Activated CD8-positive, alpha-beta memory T cell treated with anti-CD3 and anti-CD28 coated beads, Interleukin-2, amount 50 U/mL, for 24 hours (primary cell): ENCODE results near the gene UBE2B.
"Not testable (repeated sequence)": the region's sequence is repeated elsewhere in the genome, so short reads cannot be mapped to it uniquely, and the experiment has no call there.

Experiments
- DNase-seq: peaks from one replicate; pipeline ENCODE4 v3.0.0-alpha.2; 2020; ENCODE audit errors: extremely low read depth

Gene UBE2B

GRCh38 chr5:134398609-134399155, 27.3 kb downstream of the UBE2B start:
- no peak for DNase-seq

- DNase-seq = no peak
Measured at GRCh38 chr5:134403951-134404350, 32.6 kb downstream of the UBE2B start.

- DNase-seq = no peak
Measured at GRCh38 chr5:134406390-134406789, 35.0 kb downstream of the UBE2B start.

GRCh38 chr5:134409321-134409720, 38.0 kb downstream of the UBE2B start:
- no peak for DNase-seq

GRCh38 chr5:134410822-134411221, 39.5 kb downstream of the UBE2B start:
- no peak for DNase-seq

DNA sequence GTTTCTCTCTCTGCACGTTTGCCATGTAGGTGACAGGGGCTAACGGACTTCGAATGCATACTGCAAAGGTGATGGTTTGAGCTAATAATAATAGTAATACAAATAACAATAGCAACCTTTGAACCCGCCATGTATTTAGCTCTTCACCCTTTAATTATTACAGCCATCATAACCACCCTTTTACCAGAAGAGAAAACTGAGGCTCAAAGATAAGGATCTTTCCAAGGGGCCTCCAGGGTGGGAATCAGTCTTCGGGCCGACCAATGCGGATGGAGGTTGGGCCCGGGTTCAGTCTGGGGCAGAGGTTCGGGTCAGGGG, 39.8 kb downstream of the UBE2B start:
- no peak for DNase-seq

DNA sequence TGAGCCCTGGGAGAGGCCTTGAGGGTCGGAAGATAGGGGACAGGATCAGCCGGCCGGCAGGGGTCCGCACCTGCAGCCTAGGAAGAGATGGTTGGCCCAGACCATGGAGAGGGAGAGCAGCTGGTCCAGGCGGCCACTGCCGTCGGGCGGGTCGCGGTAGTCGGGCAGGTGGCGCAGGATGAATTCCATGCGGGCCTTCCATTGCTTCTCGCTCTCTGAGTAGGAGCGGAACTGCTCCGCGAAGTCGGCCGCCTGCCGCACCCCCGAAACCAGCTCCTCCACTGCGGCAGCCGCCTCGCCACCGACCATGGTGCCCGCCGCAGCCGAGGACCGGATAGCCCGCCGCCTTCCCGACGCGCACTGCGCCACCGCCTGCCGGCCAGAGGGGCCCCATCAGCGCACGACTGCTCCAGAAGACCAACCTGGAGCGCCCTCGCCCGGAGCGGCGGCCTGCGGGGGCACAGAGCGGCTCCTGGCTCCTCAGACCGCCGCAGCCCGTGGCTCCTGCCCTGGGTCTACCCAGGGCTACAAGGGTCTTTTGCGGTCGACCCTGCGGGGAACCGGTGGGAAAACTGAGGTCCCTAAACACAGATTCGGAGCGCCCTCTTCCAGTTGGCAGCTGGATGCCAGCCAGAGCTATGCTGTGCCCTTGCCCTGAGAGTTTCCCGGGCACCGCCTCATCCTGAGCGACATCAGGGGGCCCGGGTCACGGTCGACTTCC, 40.3 kb downstream of the UBE2B start, which contains the start of gene CDKN2AIPNL:
TSS of gene CDKN2AIPNL (minus strand) at position 336 of the 721 bp plus-strand sequence. CDS start at position 309, 27 bp downstream.
- DNase-seq = peak; percentile 70

DNA sequence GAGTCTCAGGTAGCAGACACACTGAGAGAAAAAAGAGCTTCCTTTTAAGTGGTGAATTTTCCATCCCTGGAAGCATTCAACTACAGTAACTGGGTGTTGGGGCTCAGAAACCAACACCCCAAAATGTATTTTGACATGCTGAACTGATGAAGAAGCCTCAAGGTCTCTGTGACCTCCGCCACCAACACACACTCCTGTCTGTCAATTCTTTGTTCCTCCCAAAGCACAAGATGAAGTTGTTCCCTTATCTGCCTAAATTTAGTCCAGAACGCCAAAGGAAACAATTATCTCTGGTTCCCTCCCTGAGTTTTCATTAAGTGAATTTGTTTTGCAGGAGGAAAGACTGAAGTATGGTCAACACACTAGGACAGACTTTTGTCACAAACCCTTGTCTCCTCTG, 41.7 kb downstream of the UBE2B start:
- DNase-seq = no peak

- no peak for DNase-seq
Measured at GRCh38 chr5:134417707-134418106, 46.3 kb downstream of the UBE2B start.

DNA sequence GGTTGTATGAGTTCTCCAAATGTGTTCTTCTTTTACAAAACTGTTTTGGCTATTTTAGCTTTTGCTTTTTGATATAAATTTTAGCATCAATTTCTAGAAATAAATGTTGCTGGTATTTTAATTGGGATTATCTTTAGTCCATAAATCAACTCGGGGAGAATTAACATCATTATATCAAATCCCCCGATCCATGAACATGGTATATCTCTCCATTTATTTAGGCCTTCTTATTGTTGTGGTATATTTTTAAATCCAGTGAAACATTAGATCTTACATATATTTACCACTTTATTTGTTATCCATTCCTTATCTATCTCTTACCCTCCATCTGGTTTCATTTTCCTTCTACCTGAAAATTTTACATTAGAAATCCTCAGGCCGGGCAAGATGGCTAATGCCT, 47.6 kb downstream of the UBE2B start:
- no peak for DNase-seq

- no peak for DNase-seq
Measured at GRCh38 chr5:134420343-134420742, 49.0 kb downstream of the UBE2B start.

GRCh38 chr5:134421038-134421437, 49.7 kb downstream of the UBE2B start:
- not testable (repeated sequence) for DNase-seq

DNA sequence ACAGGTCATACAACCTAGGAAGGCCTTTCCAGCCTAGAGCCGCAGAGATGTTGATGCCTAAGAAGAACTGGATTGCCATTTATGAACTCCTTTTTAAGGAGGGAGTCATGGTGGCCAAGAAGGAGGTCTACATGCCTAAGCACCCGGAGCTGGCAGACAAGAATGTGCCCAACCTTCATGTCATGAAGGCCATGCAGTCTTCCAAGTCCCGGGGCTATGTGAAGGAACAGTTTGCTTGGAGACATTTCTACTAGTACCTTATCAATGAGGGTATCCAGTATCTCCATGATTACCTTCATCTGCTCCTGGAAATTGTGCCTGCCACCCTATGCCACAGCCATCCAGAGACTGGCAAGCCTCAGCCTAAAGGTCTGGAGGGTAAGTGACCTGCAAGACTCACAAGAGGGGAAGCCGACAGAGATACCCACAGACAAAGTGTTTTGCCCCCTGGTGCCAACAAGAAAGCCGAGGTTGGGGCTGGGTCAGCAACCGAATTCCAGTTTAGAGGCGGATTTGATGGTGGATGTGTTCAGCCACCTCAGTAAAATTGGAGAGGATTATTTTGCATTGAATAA, 51.5 kb downstream of the UBE2B start:
- DNase-seq = no peak

DNA sequence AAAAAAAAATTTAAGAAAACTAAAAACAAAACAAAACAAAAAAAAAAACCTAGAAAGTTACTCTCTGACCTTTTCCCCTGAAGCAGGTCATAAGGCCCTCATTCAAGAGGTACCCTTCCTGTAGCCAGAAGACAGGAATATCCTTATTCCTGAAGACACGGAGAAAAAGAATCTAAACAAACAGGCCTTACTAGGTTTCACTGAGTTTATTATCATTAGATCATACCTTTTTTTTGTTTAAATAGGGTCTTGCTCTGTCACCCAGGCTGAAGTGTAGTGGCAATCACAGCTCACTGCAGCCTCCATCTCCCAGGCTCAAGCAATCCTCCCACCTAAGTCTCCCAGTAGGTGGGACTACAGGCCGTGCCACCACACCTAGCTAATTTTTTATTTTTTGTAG, 52.0 kb downstream of the UBE2B start:
- no peak for DNase-seq

DNA sequence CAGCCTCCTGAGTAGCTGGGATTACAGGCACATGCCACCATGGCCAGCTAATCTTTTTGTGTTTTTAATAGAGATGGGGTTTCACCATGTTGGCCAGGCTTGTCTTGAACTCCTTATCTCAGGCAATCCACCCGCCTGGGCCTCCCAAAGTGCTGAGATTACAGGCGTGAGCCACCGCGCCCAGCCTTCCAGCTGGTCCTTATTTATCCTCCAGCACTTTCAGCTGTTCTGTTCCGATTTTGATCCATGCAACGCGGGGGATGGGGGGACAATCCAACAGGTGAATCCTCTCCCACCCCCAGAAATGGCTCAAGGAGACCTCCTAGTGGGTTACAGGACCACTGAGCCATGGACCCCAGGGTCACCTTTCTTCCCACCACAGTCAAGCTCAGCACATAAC, 55.0 kb downstream of the UBE2B start:
- no peak for DNase-seq

DNA sequence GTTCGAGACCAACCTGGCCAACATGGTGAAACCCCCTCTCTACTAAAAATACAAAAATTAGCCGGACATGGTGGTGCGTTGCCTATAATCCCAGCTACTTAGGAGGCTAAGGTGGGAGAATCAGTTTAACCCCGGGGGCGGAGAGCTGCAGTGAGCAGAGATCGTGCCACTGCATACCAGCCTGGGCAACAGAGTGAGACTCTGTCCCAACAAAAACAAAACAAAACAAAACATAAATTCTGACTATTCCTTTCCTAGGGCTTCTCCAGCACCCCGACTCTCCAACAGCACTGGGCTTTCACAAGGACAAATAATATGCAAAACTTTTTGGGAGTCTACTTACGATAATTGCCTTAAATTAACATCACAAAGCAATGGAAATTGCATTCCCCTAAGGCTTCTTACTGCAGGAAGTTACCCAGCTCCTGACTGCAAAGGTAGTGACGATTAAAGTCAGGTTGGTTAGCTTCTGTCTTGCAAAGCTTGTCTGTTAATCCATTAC, 56.2 kb downstream of the UBE2B start:
- DNase-seq = no peak

GRCh38 chr5:134430001-134430569, 58.7 kb downstream of the UBE2B start:
- no peak for DNase-seq

GRCh38 chr5:134432174-134432573, 60.8 kb downstream of the UBE2B start:
- no peak for DNase-seq

DNA sequence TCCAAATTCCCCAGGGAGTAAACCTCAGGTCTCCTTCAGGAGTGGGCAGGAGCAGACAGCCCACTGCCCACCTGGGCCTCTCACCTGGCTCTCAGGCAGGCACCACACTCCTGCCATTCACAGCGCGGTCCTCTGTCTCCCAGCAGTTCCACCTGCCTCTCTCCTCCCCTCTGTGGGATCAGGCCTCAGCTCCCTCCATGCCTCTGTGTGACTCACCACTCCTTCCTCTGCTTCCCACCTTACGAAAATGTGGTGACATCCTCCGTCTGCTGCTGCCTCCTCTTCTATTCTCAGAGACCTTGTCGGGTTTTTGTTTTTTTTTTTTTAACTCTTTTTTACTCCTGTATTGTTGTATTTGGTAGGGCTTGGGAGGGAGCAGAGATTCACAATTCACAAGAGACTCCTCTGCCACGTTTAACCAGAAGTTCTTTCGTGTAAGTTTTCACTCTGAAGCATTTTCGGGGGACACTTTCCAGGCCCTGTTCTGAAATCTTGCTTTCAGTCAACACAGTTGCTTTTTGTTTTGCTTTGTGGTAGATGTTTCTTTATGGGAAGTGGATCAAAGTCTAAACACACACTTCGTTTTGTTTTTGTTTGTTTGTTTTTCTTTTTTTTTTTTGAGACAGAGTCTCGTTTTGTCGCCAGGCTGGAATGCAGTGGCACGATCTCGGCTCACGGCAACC, 61.4 kb downstream of the UBE2B start:
- no peak for DNase-seq

GRCh38 chr5:134435560-134435959, 64.2 kb downstream of the UBE2B start:
- no peak for DNase-seq

DNA sequence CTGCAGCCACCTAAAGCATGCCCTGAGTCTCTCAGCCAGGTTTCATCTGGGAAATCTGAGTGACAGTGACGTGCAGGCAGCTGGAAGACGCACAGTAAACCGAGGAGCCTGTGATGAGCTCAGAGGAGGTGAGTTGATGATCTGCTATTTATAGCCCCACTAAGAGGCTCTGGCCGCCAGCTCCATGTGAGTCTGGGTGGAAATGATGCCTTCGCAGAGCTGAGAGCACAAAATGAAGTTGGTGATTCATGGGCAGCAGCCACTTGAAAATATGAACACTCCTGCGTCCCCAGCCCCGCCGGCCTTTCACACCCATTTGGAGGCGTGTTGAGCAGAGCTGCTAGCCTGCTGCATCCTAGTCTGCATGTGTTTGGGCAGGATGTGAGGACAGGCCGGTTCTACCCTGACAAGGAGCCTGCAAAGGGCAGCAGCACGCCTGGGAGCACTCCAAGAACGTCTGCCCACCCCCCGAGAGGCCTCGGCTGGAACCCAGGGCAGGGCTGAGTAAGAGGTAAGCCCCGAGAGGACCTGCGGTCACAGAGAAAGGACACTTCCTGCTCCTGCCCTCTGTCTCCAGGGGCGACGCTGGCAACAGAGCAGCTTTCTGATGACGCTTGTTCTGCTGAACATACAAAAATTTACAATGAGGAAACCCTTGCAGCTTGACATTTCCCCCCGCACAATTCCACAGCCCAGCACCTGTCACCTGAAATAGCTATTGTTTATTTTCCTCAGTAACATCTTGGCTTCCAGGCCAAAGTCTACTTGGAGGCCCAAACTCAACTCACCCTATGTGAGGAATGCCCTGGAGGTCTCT, 65.4 kb downstream of the UBE2B start:
- no peak for DNase-seq
